ENCODE measurements around the gene ZMYM4.
"Not testable (repeated sequence)": the region's sequence is repeated elsewhere in the genome, so short reads cannot be mapped to it uniquely, and the experiment has no call there.

ZMYM4 gene

DNA sequence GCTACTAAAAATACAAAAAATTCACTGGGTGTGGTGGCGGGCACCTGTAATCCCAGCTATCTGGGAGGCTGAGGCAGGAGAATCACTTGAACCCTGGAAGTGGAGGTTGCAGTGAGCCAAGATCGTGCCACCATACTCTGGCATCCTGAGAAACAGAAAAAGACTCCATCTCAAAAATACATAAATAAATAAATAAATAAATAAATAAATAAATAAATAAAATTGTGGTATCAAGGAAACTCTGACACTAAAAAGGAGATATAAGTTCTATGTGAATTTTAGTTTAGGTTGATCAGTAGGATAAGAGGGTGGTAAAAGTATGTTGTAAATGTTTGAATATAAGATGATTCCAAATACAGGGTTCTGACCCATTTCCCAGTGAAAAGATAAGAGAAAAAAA, 63.1 kb downstream of the ZMYM4 start:
- DNase-seq: not testable (repeated sequence)

GRCh38 chr1:35334485-35334884, 66.0 kb downstream of the ZMYM4 start:
- DNase-seq: no peak

DNA sequence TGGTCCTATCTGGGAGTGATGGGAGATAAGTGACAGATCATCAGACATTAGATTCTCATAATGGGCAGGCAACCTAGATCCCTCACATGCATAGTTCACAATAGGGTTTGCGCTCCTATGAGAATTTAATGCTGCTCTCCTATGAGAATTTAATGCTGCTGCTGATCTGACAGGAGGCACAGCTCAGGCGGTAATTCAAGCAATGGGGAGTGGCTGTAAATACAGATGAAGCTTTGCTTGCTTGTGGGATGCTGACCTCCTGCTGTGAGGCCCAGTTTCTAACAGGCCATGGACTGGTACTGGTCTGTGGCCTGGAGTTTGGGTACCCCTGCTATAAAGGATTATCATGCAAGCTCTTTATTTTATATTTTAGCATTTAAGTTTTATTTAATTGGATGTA, 72.0 kb downstream of the ZMYM4 start:
- DNase-seq: no peak

GRCh38 chr1:35345439-35345981, 77.0 kb downstream of the ZMYM4 start:
- no peak for DNase-seq

- DNase-seq: no peak
Measured at GRCh38 chr1:35350872-35351271, 82.4 kb downstream of the ZMYM4 start.

DNA sequence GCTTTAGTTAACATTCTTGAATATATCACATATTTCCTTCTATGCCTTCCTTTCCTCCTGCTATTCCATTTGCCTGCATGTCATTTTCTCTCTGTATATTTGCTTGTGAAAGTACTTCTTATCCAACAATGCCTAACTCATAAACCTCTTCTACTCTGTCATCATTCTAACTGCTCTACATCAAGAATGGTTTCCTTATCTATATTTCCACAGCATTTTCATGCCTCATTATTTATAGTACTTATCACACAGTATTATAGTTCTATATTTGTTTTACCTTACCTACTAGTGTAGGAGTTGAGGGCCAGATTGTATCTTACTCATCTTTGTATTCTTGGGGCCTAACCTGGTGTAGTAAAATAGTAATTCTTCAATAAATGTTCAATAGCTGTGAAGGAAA, 91.5 kb downstream of the ZMYM4 start:
- DNase-seq: no peak

- DNase-seq: no peak
Measured at GRCh38 chr1:35361638-35362037, 93.1 kb downstream of the ZMYM4 start.

DNA sequence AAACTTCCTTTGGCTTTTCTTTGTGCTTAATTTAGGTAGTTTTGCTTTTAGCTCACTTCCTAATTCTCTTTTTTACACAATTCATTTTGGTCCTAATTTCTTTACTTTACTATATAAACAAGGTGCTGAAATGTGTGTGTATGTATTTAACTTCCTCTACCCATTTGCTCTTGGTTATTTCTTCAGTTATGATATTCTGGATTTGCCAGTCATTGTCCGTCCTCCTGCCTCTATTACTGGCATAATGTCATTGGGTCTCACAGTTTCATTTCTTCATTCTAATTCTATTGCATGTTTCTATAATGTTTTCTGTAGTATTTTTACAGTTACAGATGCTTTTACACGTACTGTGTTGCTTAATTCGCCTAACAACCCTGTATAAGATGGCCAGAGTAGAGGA, 96.2 kb downstream of the ZMYM4 start:
- no peak for DNase-seq

DNA sequence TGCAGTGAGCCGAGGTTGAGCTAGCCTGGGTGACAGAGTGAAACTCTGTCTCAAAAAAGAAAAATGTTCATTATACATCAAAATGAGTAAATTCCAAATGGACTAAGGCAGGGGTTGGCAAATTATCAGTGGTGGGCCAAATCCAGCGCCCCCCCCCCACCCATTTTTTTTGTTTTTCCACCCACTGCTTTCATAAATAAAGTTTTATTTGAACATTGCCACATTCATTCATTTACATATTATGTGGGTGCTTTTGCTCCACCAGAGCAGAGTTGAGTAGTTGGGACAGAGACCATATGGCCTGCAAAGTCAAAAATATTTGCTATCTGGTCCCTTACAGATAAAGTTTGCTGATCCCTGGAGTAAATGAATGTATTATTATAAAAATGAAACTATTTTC, 99.4 kb downstream of the ZMYM4 start:
- DNase-seq: no peak

GRCh38 chr1:35369922-35370671, 101.6 kb downstream of the ZMYM4 start:
- no peak for DNase-seq

DNA sequence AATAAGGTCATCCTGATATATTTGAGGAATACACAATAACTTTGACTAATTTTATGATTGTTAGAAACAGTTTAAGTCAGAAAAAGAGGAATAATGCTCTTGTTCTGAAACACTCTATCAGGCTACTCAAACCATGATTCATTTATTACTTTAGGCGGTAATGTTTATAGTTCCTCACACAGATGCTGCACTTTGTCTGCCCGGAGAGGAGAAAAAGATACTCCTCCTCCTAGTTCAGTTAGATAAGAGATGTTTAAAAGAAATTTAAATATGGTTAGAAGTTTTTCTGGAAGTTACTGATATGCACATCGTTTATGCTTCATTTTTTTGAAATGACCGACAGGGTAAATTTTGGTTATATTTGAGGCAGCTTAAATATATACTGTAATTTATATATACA, 103.0 kb downstream of the ZMYM4 start:
- no peak for DNase-seq

GRCh38 chr1:35377555-35377954, 109.0 kb downstream of the ZMYM4 start:
- no peak for DNase-seq

- no peak for DNase-seq
Measured at GRCh38 chr1:35379317-35380000, 111.0 kb downstream of the ZMYM4 start.

DNA sequence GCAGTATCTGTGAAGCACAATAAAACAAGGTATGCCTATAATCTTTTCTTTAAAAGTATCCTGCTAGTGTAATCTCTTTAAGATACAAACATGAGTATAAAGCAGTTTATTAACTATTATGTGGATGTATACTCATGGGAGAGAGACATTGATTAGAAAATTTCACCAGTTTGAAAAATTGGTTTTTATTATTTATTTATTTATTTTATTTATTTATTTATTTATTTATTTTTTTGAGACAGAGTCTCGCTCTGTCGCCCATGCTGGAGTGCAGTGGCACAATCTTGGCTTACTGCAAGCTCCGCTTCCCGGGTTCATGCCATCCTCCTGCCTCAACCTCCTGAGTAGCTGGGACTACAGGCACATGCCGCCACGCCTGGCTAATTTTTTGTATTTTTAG, 111.6 kb downstream of the ZMYM4 start:
- not testable (repeated sequence) for DNase-seq

DNA sequence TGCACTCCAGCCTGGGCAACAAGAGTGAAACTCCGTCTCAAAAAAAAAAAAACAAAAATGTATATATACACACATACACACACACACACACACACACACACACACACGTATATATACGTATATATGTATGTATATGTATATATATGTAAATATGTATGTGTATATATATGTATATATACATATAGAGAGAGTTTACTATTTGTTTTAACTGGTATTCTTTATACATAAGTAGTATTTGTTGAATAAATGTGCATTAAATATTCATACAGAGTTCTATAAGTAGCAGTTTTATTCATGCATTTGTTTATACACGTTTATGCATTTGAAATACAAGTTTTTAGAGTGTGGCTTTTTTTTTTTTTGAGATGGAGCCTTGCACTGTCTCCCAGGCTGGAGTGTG, 113.6 kb downstream of the ZMYM4 start:
- DNase-seq: no peak

- no peak for DNase-seq
Measured at GRCh38 chr1:35386290-35386689, 117.8 kb downstream of the ZMYM4 start.

- no peak for DNase-seq
Measured at GRCh38 chr1:35386959-35387358, 118.5 kb downstream of the ZMYM4 start.

DNA sequence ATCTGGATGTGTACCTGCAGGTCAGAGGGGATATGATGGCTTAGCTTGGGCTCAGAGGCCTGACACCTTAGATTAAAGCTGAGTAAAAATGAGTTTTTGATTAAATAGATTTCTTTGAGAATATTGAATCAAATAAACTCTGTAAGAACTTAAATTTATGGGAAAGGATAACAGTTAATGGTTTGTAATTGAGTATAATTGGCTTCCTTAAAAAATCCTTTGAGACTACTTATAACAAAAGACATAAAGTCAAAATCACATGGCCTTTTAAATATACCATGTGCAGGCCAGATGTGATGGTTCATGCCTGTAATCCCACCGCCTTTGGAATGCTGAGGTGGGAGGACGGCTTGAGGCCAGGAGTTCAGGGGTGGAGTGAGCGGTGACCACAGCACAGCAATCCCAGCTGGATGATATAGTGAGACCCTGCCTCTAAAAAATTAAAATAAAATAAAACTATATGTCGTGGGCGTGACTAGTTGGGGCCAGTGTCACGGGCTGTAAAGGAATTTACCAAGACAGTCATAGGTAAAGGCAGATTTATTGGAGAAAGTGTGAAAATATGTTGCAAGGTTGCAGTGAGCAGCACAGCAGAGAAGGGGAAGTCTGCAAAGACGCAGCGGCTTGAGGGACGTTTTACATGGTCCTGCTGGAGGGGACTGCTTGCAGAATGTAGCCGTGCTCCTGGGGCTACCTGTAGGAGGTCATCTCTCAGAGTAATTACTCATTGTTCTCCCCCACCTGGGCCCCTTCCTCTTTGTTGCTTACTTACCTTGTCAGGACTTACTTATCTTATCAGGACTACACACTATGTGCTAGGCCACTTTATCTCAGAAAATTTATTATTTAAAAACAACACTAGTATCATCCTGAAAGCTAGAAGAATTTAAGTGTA, 122.3 kb downstream of the ZMYM4 start:
- DNase-seq: no peak

GRCh38 chr1:35394386-35394785, 125.9 kb downstream of the ZMYM4 start:
- DNase-seq: no peak

DNA sequence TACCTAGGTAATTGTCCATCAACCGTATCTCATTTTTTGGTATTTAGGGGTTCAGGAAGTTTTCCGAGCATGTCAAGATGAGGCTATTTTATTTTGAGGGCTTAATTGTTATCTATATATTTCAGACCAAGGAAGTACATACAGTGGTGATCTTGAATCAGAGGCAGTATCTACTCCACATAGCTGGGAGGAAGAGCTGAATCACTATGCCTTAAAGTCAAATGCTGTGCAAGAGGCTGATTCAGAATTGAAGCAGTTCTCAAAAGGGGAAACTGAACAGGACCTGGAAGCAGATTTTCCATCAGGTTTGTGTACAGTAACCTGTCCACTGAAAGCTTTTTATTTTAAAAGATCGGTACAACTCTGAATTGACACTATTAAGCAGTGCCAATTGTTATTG, 130.2 kb downstream of the ZMYM4 start:
- no peak for DNase-seq

DNA sequence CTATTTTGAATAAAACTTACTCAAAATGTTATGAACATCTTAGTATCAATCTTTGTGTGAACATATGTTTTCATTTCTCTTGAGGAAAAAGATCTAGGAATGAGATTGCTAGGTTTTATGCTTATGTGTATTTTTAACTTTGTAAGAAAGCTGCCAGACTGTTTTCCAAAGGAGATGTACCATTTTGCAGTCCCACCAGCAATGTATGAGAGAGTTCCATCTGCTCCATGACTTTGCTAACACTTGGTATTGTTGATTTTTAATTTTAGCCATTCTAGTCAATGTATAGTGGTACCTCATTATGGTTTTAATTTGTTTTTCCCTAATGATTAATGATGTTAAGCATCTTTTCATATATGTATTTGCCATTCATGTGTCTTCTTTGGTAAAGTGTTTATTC, 132.5 kb downstream of the ZMYM4 start:
- no peak for DNase-seq

GRCh38 chr1:35406103-35406502, 137.6 kb downstream of the ZMYM4 start:
- DNase-seq: no peak

DNA sequence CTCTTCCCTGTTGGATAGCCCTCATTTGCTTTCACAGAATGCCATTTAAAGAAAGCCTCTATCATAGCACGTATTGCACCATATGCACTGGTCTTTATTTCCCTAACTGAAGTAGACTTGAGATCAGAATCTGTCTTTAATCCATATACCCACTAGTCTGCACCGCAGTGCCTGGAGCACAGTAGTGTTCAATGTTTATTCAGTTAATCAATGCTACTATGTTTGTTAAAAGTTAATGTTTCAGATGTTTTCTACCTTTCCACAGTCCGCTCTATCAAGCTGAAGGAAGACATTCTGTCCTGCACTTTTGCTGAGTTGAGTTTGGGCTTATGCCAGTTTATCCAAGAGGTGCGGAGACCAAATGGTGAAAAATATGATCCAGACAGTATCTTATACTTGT, 139.2 kb downstream of the ZMYM4 start:
- no peak for DNase-seq
